Panc1 (cell line): ENCODE data around the gene SLC22A23.

Source experiments
- CTCF ChIP-seq: fragments of 450-650 bp; IDR thresholded peaks from 2 replicates; pipeline ENCODE4 v1.5.1; 2017; ENCODE audit warnings: mild to moderate bottlenecking
- POLR2AphosphoS5 ChIP-seq: IDR thresholded peaks from 2 replicates; pipeline ENCODE4 v1.6.1; 2012; ENCODE audit warnings: mild to moderate bottlenecking, low read depth, low read length, moderate library complexity
- REST ChIP-seq, 2 experiments: IDR thresholded peaks; 2 replicates each; pipeline ENCODE4 v1.6.1; 2011 to 2012; ENCODE audit warnings: low read depth in 2 of 2, control low read depth in 1 of 2, low read length in 1 of 2, mild to moderate bottlenecking in 1 of 2, moderate library complexity in 1 of 2; ENCODE audit not compliant: insufficient read depth in 1 of 2

DNA sequence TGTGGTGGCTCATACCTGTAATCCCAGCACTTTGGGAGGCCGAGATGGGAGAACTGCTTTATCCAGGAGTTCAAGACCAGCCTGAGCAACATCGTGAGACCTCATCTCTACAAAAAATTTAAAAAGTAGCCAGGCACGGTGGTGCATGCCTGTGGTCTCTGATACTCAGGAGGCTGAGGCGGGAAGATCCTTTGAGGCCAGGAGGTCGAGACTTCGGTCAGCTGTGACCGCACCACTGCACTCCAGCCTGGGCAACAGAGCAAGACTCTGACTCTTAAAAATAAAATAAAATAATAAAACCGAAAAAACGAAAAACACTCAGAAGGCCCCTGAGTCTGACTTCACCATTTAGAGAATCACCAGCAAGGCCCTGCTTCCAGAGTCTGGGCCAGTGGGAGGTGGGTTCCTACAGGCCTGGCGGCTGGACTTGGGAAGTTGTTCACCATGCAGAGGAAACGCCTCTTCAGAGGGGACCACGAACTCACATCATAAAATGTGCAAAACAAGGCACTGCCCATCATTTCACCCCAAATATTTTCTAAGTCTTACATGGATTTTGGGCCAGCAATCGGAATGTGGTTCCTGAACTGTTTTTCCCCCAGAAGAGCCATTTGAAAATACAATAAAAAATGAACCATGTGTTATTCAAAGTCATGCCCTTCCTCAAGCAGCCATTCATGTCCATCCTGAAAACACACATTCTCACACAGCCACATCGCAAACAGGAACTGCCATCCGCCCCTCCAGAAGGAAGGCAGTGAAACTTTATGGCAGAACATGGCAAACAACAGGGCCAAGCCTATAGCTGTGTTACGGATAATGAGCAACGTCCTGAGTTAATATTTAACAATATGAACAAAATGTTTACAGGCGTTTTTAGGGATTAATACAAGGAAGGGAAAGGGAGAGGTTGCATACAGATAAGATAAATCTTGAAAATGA lies 57.8 kb downstream of the SLC22A23 start:
- TF ChIP-seq CTCF: no peak
- TF ChIP-seq REST (IDR thresholded peaks at IDR 0.05; ENCODE audit: insufficient read depth in 1 of 2, low read depth in 2 of 2, low read length in 1 of 2): no peak
- TF ChIP-seq POLR2AphosphoS5: no peak
